Duodenal mucosa (tissue), 2 donors: Measurements from ENCODE around the gene SIVA1.

Experiments
- H3K27ac ChIP-seq: one replicate; pipeline ENCODE4 v1.7.0; 2013; ENCODE audit warnings: low read depth, low read length
- H3K27me3 ChIP-seq, 2 donors: one replicate each; pipeline ENCODE4 v1.7.0; 2013; ENCODE audit warnings: low read length in 2 of 2, control low read depth in 1 of 2; ENCODE audit not compliant: insufficient read depth in 2 of 2, control insufficient read depth in 1 of 2
- H3K36me3 ChIP-seq, 2 donors: one replicate each; pipeline ENCODE4 v1.7.0; 2013; ENCODE audit warnings: low read length in 2 of 2, control low read depth in 1 of 2; ENCODE audit not compliant: insufficient read depth in 2 of 2, control insufficient read depth in 1 of 2
- H3K4me1 ChIP-seq, 2 donors: one replicate each; pipeline ENCODE4 v1.7.0; 2013; ENCODE audit warnings: low read length in 2 of 2, control low read depth in 1 of 2; ENCODE audit not compliant: insufficient read depth in 2 of 2, control insufficient read depth in 1 of 2
- H3K4me3 ChIP-seq, 2 donors: one replicate each; pipeline ENCODE4 v1.7.0; 2013; ENCODE audit warnings: low read length in 2 of 2, low read depth in 1 of 2
- H3K9ac ChIP-seq, 2 donors: one replicate each; pipeline ENCODE4 v1.7.0; 2013; ENCODE audit warnings: low read length in 2 of 2, low read depth in 1 of 2
- H3K9me3 ChIP-seq, 2 donors: one replicate each; pipeline ENCODE4 v1.7.0; 2013; ENCODE audit warnings: low read length in 2 of 2, control low read depth in 1 of 2; ENCODE audit not compliant: control insufficient read depth in 1 of 2

Gene SIVA1

GRCh38 chr14:104752735-104753527 lies at the start of gene SIVA1:
Gene SIVA1 (plus strand): TSS chr14:104753147. CDS start chr14:104753202, 55 bp downstream.
- Histone ChIP-seq H3K9me3 (no peaks in the 10 kb centered on the region), H3K9ac (peak within 1 kb of the TSS; percentile 82 to 95), H3K27ac (peak within 1 kb of the TSS; percentile 73), H3K4me3 (peak within 1 kb of the TSS; percentile 92 to 94), H3K4me1 (peaks cover 55 to 60% of the 10 kb centered on the region in 2 donors), H3K27me3 (no peaks in the 10 kb centered on the region), H3K36me3 (peaks cover 15 to 27% of the 10 kb centered on the region in 2 donors)

GRCh38 chr14:104703269-104703668 lies 49.7 kb upstream of the SIVA1 start:
- no peaks in the 10 kb centered on the region for H3K4me1 ChIP-seq
- H3K4me3 ChIP-seq, result no peak overlapping the region
- H3K27ac ChIP-seq, result no peak overlapping the region
- H3K9me3 ChIP-seq, result no peaks in the 10 kb centered on the region
- no peaks in the 10 kb centered on the region for H3K27me3 ChIP-seq
- H3K36me3 ChIP-seq, result peaks cover 10 to 52% of the 10 kb centered on the region in 2 donors
- no peak overlapping the region for H3K9ac ChIP-seq

GRCh38 chr14:104704252-104704651 lies 48.7 kb upstream of the SIVA1 start:
- H3K9ac ChIP-seq, result no peak overlapping the region
- H3K36me3 ChIP-seq, result peaks cover 10 to 57% of the 10 kb centered on the region in 2 donors
- H3K9me3 ChIP-seq, result no peaks in the 10 kb centered on the region
- H3K4me3 ChIP-seq, result no peak overlapping the region
- H3K27me3 ChIP-seq, result no peaks in the 10 kb centered on the region
- H3K4me1 ChIP-seq, result no peaks in the 10 kb centered on the region
- no peak overlapping the region for H3K27ac ChIP-seq

- Histone ChIP-seq H3K27me3 (no peaks in the 10 kb centered on the region), H3K27ac (no peak overlapping the region), H3K4me1 (no peaks in the 10 kb centered on the region), H3K36me3 (peaks cover 19 to 70% of the 10 kb centered on the region in 2 donors), H3K4me3 (no peak overlapping the region), H3K9ac (no peak overlapping the region), H3K9me3 (no peaks in the 10 kb centered on the region)
Observed at GRCh38 chr14:104705340-104706047, 47.5 kb upstream of the SIVA1 start.

- Histone ChIP-seq H3K9ac (no peak overlapping the region), H3K9me3 (no peaks in the 10 kb centered on the region), H3K4me3 (no peak overlapping the region), H3K4me1 (no peaks in the 10 kb centered on the region), H3K36me3 (peaks cover 29 to 74% of the 10 kb centered on the region in 2 donors), H3K27me3 (no peaks in the 10 kb centered on the region), H3K27ac (no peak overlapping the region)
Observed at GRCh38 chr14:104706733-104707607, 46.0 kb upstream of the SIVA1 start.

GRCh38 chr14:104707608-104708595 lies 45.0 kb upstream of the SIVA1 start:
- H3K36me3 ChIP-seq, result peaks cover 29 to 76% of the 10 kb centered on the region in 2 donors
- H3K27ac ChIP-seq, result no peak overlapping the region
- H3K9me3 ChIP-seq, result no peaks in the 10 kb centered on the region
- no peaks in the 10 kb centered on the region for H3K4me1 ChIP-seq
- H3K9ac ChIP-seq, result no peak overlapping the region
- H3K27me3 ChIP-seq, result no peaks in the 10 kb centered on the region
- no peak overlapping the region for H3K4me3 ChIP-seq

GRCh38 chr14:104708606-104709268 lies 44.2 kb upstream of the SIVA1 start:
- no peak overlapping the region for H3K4me3 ChIP-seq
- H3K36me3 ChIP-seq, result peaks cover 26 to 72% of the 10 kb centered on the region in 2 donors
- H3K27ac ChIP-seq, result no peak overlapping the region
- no peak overlapping the region for H3K9ac ChIP-seq
- no peaks in the 10 kb centered on the region for H3K9me3 ChIP-seq
- H3K27me3 ChIP-seq, result no peaks in the 10 kb centered on the region
- H3K4me1 ChIP-seq, result no peaks in the 10 kb centered on the region

GRCh38 chr14:104709387-104710039 lies 43.4 kb upstream of the SIVA1 start:
- Histone ChIP-seq H3K4me3 (no peak overlapping the region), H3K36me3 (peaks cover 26 to 69% of the 10 kb centered on the region in 2 donors), H3K4me1 (no peaks in the 10 kb centered on the region), H3K9me3 (no peaks in the 10 kb centered on the region), H3K9ac (no peak overlapping the region), H3K27me3 (no peaks in the 10 kb centered on the region), H3K27ac (no peak overlapping the region)
